ENCODE measurements around the gene LGR5.

- TF ChIP-seq EZH2phosphoT487 (IDR thresholded peaks at IDR 0.05; ENCODE audit: borderline replicate concordance, low read length), result no peak
- TF ChIP-seq CTCF (conservative IDR thresholded peaks at IDR 0.05; ENCODE audit: low read depth, low read length), result no peak
- no peak for TF ChIP-seq EZH2 (IDR thresholded peaks at IDR 0.05; ENCODE audit: low read length, unreplicated experiment)
Observed at GRCh38 chr12:71456990-71457389, 17.4 kb downstream of the LGR5 start.

Measured in PC-3 (cell line).